Cardiac muscle cell (in vitro differentiated cells and primary cell): ENCODE results near the gene RBM20. TPM values are rescaled to one million over a fixed set of nuclear protein-coding genes. Genes with fewer than 3 reads are reported as not detected.

Experiments used
- DNase-seq, 2 donors: peaks; one replicate each; pipeline versions ENCODE4 v3.0.0 to v3.0.0-alpha.2; 2010 to 2017; ENCODE audit warnings: low read depth in 1 of 2, low spot score in 1 of 2
- H3K27ac ChIP-seq: fragments of 200-600 bp; sonication (generic); 2 replicates; pipeline ENCODE4 v1.5.1; 2016
- H3K27me3 ChIP-seq: fragments of 200-600 bp; sonication (generic); 2 replicates; pipeline ENCODE4 v1.6.0; 2016; ENCODE audit warnings: control low read depth
- H3K36me3 ChIP-seq: fragments of 200-600 bp; sonication (generic); 2 replicates; pipeline ENCODE4 v1.5.1; 2016; ENCODE audit warnings: control low read depth
- H3K4me1 ChIP-seq: fragments of 200-600 bp; sonication (generic); 2 replicates; pipeline ENCODE4 v1.8.1; 2017; ENCODE audit warnings: low read depth, mild to moderate bottlenecking, mixed run types
- H3K4me3 ChIP-seq: fragments of 200-600 bp; sonication (generic); 2 replicates; pipeline ENCODE4 v1.5.1; 2016; ENCODE audit warnings: mild to moderate bottlenecking
- H3K9me3 ChIP-seq: fragments of 200-600 bp; sonication (generic); 2 replicates; pipeline ENCODE4 v1.5.1; 2017; ENCODE audit warnings: low read depth, mild to moderate bottlenecking, control low read depth
- CTCF ChIP-seq: IDR thresholded peaks from 2 replicates; pipeline ENCODE4 v1.5.1; 2012; ENCODE audit warnings: low read depth, mild to moderate bottlenecking, low read length
- polyA plus RNA-seq: library from polyadenylated mRNA; unstranded; fragments of >200 nt; fragmentation: Nextera tagmentation; extraction: Ambion mirVana; gene quantifications from 2 replicates; pipeline ENCODE4 v1.2.1, GENCODE V29; 2016
- total RNA-seq: library from RNA; depleted of rRNA; stranded (reverse); fragments of >200 nt; gene quantifications from 2 replicates; pipeline ENCODE4 v1.2.3, GENCODE V29; 2016

The RBM20 gene
- total and polyA plus RNA-seq, 2 experiments from 2014 or later = 19.2 to 28.5 TPM

- Histone ChIP-seq H3K36me3 (no peaks in the 10 kb centered on the region), H3K4me1 (peaks cover 16% of the 10 kb centered on the region), H3K9me3 (no peaks in the 10 kb centered on the region), H3K27ac (peak overlapping the region; percentile 92), H3K27me3 (no peaks in the 10 kb centered on the region), H3K4me3 (no peak overlapping the region)
- peak in 1 of 2 donors; percentile 70 for DNase-seq
- TF ChIP-seq CTCF = no peak
Observed at GRCh38 chr10:110629680-110630191, 14.4 kb upstream of the RBM20 start.

GRCh38 chr10:110631934-110632333 is 12.2 kb upstream of the RBM20 start:
- H3K27ac ChIP-seq = no peak overlapping the region
- no peaks in the 10 kb centered on the region for H3K9me3 ChIP-seq
- H3K27me3 ChIP-seq = no peaks in the 10 kb centered on the region
- TF ChIP-seq CTCF = no peak
- no peak overlapping the region for H3K4me3 ChIP-seq
- DNase-seq = no peak
- H3K36me3 ChIP-seq = no peaks in the 10 kb centered on the region
- H3K4me1 ChIP-seq = peaks cover 32% of the 10 kb centered on the region

GRCh38 chr10:110632591-110633215 is 11.4 kb upstream of the RBM20 start:
- no peaks in the 10 kb centered on the region for H3K9me3 ChIP-seq
- DNase-seq = no peak
- no peaks in the 10 kb centered on the region for H3K27me3 ChIP-seq
- H3K4me3 ChIP-seq = no peak overlapping the region
- no peaks in the 10 kb centered on the region for H3K36me3 ChIP-seq
- no peak overlapping the region for H3K27ac ChIP-seq
- peaks cover 34% of the 10 kb centered on the region for H3K4me1 ChIP-seq
- TF ChIP-seq CTCF = no peak

GRCh38 chr10:110634527-110635209 is 9.5 kb upstream of the RBM20 start:
- Histone ChIP-seq H3K4me3 (no peak overlapping the region), H3K36me3 (no peaks in the 10 kb centered on the region), H3K4me1 (peaks cover 28% of the 10 kb centered on the region), H3K9me3 (no peaks in the 10 kb centered on the region), H3K27ac (no peak overlapping the region), H3K27me3 (no peaks in the 10 kb centered on the region)
- DNase-seq = no peak
- TF ChIP-seq CTCF = no peak

GRCh38 chr10:110636572-110636931 is 7.6 kb upstream of the RBM20 start:
- no peak for TF ChIP-seq CTCF
- H3K27me3 ChIP-seq = no peaks in the 10 kb centered on the region
- H3K9me3 ChIP-seq = no peaks in the 10 kb centered on the region
- H3K27ac ChIP-seq = peak overlapping the region; percentile 93
- H3K36me3 ChIP-seq = no peaks in the 10 kb centered on the region
- peaks cover 31% of the 10 kb centered on the region for H3K4me1 ChIP-seq
- DNase-seq = no peak
- no peak overlapping the region for H3K4me3 ChIP-seq
